GM12873 (cell line): Measurements from ENCODE around the gene BHMT.

Experiments used
- TF ChIP-seq, protein P1 (sequence below): IDR thresholded peaks from 2 replicates; pipeline ENCODE4 v1.5.1; 2012; ENCODE audit warnings: low read depth, mild to moderate bottlenecking, moderate library complexity, low read length, control low read depth; ENCODE audit not compliant: insufficient read depth; ENCODE audit errors: missing control alignments

BHMT gene

DNA sequence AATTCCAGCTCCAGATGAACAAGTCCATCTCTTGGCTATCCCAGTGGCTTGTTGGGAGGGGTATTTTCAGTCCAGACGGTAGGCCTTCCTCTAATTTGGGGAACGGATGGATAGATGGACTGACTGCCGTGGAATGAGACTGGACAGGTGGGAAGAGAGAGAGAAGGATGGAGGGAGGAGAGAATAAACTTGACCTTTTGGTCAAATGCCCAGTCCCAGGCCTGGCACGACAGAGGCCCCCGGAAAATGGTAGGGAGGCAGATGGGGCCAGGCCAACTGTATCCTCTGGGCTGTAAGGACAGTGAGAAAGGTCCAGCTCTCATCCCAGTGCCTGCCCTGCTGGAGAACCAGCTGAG lies 1.1 kb downstream of the BHMT start:
- TF ChIP-seq, protein P1, sequence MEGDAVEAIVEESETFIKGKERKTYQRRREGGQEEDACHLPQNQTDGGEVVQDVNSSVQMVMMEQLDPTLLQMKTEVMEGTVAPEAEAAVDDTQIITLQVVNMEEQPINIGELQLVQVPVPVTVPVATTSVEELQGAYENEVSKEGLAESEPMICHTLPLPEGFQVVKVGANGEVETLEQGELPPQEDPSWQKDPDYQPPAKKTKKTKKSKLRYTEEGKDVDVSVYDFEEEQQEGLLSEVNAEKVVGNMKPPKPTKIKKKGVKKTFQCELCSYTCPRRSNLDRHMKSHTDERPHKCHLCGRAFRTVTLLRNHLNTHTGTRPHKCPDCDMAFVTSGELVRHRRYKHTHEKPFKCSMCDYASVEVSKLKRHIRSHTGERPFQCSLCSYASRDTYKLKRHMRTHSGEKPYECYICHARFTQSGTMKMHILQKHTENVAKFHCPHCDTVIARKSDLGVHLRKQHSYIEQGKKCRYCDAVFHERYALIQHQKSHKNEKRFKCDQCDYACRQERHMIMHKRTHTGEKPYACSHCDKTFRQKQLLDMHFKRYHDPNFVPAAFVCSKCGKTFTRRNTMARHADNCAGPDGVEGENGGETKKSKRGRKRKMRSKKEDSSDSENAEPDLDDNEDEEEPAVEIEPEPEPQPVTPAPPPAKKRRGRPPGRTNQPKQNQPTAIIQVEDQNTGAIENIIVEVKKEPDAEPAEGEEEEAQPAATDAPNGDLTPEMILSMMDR, result no peak

DNA sequence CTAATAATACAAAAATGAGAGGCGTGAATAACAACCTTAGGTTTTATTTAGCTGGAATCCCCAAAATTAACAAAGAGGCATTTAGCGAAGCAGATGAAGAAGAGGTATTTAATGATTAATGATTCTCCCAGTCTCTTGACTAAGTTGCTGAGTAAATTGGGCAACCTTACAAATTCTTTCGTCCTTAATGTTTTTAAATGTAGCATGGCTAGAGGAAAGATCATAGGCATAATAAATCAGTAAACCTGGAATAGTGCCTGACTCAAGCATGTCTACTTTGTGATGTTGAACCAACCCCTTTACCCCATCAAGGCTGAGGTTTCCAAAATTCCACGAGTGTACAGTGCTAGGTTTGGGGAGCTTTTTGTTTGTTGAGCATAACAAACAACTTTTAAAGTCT lies 7.9 kb downstream of the BHMT start:
- TF ChIP-seq, protein P1, result no peak

DNA sequence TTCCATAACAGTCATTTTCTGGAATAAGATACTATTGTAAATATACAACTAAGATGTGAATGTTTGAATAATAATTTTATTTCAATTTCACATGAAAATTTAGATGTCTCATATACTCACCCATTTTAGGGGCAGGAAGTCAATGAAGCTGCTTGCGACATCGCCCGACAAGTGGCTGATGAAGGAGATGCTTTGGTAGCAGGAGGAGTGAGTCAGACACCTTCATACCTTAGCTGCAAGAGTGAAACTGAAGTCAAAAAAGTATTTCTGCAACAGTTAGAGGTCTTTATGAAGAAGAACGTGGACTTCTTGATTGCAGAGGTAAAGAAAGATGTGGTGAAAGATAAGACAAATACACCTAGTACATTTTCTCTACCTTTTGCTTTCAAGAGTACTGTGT lies 8.6 kb downstream of the BHMT start:
- TF ChIP-seq, protein P1, result no peak

DNA sequence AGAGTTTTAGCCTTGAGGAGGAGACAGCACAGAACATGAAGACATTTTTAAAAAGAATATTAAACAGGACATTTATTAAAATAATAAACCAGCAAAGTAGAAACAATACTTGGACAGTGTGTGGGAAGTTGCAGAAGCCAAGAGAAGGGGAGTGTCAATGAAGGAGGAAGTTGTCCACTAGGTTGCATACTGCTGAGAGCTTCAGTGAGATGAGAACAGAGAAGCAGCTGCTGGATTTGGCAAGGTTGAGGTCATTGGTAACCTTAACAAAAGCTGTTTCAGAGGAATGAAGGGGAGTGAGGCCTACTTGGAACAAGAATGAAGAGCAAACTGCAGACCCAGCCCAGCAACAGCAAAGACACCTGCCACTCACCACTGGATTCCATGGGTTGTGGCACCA lies 11.4 kb downstream of the BHMT start:
- TF ChIP-seq, protein P1, result peak; percentile 3

DNA sequence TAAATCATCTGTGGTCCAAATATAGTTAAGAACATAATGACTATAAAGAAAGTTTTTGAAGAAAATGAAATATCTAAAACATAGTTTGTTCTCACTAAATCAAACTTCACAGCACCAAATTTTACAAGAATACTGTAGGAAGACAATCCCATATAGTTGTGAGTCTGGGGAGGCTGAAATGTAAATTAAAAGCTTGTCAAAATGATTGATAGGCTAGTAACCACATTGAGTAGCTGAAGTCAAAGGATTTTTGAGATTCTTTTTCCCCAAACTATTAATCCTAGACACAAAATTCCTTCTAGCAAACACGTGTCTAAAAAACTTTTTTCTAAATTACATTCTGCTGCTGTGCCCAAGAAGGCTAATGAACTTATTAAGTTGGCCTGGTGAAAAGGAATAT lies 13.0 kb downstream of the BHMT start:
- TF ChIP-seq, protein P1, result no peak

DNA sequence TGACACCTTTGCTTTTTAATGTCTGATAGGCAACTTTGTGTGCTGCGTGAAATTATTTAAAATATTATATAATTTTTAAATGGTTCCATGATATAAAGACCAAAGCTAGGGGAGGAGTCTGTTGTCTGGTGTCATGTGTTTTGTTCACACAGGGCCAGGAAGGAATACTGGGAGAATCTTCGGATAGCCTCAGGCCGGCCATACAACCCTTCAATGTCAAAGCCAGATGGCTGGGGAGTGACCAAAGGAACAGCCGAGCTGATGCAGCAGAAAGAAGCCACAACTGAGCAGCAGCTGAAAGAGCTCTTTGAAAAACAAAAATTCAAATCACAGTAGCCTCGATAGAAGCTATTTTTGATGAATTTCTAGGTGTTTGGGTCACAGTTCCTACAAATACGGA lies 19.2 kb downstream of the BHMT start:
- TF ChIP-seq, protein P1, result no peak

DNA sequence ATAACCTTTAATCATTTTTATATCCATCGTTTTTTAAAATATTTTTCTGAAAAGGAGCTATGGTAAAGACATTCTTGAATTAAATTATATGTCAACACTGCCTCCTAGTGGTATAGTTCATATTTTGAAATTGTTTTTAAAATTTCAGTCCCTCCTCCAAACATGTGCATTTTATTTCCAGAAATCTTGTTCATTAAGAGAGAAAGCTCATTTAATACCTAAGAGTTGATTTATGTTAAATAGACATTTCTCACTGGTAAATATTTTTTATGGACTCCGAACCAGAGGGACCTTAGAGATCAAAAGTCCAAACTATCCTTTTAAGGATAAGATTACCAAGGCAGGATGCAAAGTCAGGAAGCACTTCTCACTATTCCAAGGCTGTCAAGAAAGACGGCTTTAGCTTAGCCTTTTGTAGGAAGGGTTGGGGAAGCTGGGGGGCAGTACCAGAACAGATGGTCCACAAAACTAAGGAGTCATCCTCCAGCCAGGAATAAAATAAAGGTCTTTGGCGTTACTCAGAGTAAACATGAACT lies 21.6 kb downstream of the BHMT start:
- TF ChIP-seq, protein P1, result no peak
